Globus pallidus (tissue), 1 donor: Measurements from ENCODE around the gene S1PR4.
"Not testable (repeated sequence)": the region's sequence is repeated elsewhere in the genome, so short reads cannot be mapped to it uniquely, and the experiment has no call there.

Experiments
- DNase-seq: peaks from one replicate; pipeline ENCODE4 v3.0.0-alpha.2; 2015; ENCODE audit warnings: low spot score

The S1PR4 gene

DNA sequence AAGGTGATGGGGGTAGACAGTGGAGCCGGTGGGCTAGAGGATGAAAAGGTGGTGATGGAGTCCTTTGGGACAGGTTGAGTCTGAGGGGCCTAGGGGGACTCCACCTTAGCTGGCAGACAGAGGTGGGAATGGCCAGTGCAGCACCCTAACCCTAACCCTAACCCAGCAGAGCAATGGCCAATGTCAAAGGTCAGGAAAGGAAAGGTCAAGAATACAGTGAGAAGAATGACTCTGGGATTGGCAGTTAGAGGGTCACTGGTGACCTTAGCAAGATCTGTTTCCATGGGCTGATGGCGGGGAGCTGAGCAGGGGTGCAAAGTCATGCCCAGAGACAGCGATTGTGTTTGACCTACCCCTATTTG is 26.2 kb upstream of the S1PR4 start:
- DNase-seq, result no peak

DNA sequence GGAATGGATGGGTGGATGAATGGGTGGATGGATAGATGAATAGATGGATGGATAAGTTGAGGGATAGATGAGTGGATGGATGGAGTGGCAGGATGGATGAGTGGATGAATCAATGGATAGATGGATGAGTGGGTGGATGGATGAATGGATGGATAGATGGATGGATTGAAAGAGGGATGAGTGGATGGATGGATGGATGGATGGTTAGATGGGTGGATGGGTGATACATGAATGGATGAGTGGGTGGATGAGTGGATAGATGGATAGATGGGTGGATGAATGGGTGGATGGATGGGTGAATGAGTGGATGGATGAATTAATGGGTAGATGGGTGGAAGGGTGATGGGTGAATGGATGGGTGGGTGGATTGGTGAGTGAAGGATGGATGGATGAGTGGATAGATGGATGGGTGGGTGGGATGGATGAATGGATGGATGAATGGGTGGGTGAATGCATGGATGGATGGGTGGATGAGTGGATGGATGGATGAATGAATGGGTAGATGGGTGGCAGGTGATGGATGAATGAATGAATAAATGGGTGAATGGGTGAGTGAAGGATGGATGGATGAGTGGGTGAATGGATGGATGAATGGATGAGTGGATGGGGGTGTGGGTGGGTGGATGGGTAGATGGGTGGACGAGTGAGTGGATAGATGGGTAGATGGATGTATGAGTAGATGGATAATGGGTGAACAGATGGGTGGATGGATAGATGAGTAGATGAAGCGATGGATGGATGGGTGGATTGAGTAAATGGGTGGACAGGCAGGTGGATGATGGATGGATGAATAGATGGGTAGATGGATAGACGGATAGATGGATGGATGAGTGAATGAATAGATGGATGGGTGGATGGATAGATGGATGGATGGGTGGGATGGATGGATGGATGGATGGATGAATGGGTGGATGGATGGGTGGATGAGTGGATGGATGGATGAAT is 25.0 kb upstream of the S1PR4 start:
- DNase-seq, result no peak

GRCh38 chr19:3154447-3154846 is 24.1 kb upstream of the S1PR4 start:
- not testable (repeated sequence) for DNase-seq

- no peak for DNase-seq
These were observed 23.4 kb upstream of the S1PR4 start for GRCh38 chr19:3154957-3155736.

DNA sequence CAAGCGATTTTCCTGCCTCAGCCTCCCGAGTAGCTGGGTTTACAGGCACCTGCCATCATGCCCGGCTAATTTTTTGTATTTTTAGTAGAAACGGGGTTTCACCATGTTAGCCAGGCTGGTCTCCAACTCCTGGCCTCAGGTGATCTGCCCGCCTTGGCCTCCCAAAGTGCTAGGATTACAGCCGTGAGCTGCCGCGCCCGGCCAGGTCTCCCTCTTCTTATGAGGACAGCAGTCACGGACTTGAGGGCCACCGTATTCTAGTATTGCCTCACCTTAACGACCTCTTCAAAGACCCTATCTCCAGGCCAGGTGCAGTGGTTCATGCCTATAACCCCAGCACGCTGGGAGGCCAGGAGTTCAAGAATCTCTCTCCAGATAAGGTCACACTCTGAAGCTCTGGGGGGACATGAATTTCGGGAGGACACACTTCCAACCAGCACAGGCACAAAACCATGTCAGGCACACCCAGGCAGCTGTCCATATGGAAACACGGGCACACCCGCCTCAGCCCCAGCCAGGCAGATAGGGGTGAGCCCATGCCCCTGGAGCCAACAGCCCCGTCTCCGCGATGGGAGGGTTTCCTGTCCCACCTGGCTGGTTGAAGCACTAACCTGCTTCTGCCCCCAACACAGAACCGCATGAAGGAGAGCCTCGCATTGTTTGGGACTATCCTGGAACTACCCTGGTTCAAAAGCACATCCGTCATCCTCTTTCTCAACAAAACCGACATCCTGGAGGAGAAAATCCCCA is 21.3 kb upstream of the S1PR4 start:
- DNase-seq, result no peak

GRCh38 chr19:3159565-3159964 is 19.0 kb upstream of the S1PR4 start:
- no peak for DNase-seq

- no peak for DNase-seq
These were observed 18.4 kb upstream of the S1PR4 start for GRCh38 chr19:3160219-3160618.

DNA sequence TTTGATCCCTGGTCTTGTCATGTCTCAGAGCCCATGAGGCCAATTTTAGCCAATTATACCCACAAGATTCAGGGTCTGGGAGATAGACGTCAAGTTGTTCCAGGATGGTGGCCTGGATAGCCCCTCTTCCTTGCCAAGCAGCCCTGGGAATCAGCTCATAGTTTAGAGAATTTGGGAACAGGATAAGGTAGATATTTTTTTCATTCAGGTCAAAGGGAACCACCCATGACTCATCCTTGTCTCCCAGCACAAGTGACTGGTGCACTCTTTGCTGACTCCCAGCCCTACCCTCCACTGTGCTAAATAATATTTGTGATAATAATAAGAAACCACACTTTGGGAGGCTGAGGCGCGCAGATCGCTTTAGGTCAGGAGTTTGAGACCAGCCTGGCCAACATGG is 17.1 kb upstream of the S1PR4 start:
- no peak for DNase-seq

DNA sequence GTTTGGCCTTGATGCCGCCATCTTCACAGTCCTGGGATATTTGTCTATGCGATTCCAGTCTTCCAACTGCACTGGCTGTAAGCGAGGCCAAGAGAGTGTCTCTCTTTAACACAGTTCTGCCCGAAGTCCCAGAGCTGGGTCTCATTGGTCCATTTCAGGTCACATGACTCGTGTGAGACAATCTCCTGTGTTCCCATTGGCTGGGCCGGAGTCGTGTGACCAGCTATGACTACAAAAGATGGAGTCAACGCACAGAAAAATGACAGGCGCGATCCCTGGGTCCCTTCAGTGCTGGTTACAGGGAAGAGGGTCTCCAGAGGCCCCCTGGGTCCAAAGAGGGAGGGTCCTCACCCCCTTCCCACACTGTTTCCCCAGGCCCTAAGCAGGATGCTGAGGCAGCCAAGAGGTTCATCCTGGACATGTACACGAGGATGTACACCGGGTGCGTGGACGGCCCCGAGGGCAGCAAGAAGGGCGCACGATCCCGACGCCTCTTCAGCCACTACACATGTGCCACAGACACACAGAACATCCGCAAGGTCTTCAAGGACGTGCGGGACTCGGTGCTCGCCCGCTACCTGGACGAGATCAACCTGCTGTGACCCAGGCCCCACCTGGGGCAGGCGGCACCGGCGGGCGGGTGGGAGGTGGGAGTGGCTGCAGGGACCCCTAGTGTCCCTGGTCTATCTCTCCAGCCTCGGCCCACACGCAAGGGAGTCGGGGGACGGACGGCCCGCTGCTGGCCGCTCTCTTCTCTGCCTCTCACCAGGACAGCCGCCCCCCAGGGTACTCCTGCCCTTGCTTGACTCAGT is 15.9 kb upstream of the S1PR4 start:
- no peak for DNase-seq

- peak; percentile 30 for DNase-seq
These were observed 15.2 kb upstream of the S1PR4 start for GRCh38 chr19:3163230-3163886.

DNA sequence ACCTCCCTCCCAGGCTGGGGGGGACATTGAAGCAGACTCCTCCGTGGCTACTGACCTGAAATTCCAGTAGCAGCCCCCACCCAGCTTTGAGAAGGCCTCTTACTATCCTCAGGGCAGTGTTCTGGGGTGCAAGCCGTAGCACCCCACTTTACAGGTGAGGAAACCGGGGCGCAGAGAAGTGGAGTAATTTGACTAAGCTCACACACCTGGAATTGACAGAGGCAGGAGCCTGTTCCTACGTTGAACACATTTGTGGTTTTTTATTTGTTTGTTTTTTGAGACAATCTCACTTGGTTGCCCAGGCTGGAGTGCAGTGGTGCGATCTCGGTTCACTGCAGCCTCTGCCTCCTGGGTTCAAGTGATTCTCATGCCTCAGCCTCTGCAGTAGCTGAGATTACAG is 14.6 kb upstream of the S1PR4 start:
- DNase-seq, result no peak

DNA sequence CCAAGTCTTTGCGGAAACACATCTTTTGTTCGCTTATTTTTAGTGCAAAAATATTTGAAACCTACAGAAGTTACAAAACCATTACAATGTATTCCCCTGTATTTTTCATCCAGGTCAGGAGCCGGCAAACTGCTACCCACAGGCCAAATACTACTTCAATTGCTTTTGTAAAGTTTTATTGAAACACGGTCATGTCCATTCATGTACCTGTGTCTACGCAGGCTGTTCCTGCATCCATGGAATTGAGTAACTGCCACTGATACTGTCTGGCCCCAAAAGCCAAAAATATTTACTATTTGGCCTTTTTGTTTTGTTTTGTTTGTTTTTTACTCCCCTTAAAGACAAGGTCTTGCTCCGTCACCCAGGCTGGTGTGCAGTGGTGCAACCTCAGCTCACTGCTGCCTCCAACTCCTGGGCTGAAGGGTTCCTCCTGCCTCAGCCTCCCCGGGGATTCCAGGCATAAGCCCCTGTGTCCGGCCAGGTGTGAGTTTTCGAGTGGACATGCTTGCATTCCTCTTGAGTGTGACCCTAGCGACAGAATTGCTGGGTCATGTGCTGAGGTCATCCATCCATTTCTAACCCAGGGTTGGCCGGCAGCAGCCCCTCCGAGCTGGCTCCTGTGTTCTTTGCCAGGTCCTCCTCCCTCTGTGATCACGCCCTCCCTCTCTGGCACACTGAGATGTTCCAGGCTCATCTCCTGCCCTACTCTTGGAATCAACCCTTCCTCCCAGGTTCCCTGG is 10.9 kb upstream of the S1PR4 start:
- DNase-seq, result no peak

- no peak for DNase-seq
These were observed 6.5 kb upstream of the S1PR4 start for GRCh38 chr19:3171894-3172672.

GRCh38 chr19:3172673-3173000 is 5.9 kb upstream of the S1PR4 start:
- not testable (repeated sequence) for DNase-seq

- no peak for DNase-seq
These were observed 2.5 kb upstream of the S1PR4 start for GRCh38 chr19:3175781-3176714.

DNA sequence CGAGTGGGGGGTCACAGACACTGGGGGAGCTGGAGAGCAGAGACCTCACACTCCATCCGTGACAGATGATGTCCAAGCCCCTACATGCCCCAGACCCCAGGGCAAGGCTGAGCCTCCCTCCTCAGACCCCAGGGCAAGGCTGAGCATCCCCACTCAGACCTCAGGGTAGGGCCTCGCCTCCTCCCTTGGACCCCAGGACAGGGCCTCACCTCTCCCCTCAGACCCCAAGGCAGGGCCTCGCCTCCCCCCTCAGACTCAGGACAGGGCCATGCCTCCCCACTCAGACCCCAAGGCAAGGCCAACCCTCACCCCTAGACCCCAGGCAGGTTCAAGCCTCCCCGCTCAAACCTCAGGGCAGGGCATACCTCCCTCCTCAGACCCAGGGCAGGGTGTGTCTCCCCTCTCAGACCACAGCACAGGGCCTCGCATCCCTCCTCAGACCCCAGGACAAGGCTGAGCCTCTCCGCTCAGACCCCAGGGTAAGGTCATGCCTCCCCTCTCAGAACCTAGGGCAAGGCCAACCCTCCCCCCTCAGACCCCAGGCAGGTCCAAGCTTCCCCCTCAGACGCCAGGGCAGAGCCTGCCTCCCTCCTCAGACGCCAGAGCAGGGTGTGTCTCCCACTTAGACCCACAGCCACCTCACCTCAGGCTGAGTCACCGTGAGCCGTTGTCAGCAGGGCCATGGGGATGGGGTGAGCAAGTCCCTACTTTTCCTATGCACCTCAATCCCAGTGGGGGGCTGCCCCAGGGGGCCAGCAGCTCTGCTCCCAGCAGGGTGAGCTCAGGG is 1.7 kb upstream of the S1PR4 start:
- no peak for DNase-seq

DNA sequence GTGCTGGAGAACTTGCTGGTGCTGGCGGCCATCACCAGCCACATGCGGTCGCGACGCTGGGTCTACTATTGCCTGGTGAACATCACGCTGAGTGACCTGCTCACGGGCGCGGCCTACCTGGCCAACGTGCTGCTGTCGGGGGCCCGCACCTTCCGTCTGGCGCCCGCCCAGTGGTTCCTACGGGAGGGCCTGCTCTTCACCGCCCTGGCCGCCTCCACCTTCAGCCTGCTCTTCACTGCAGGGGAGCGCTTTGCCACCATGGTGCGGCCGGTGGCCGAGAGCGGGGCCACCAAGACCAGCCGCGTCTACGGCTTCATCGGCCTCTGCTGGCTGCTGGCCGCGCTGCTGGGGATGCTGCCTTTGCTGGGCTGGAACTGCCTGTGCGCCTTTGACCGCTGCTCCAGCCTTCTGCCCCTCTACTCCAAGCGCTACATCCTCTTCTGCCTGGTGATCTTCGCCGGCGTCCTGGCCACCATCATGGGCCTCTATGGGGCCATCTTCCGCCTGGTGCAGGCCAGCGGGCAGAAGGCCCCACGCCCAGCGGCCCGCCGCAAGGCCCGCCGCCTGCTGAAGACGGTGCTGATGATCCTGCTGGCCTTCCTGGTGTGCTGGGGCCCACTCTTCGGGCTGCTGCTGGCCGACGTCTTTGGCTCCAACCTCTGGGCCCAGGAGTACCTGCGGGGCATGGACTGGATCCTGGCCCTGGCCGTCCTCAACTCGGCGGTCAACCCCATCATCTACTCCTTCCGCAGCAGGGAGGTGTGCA is 587 bp downstream of the S1PR4 start:
- no peak for DNase-seq
